HG02970 (cell line): Measurements from ENCODE around the gene NR2F1-AS1.

Experiments used
- ATAC-seq: cut with Tn5 transposase; IDR thresholded peaks from one replicate; pipeline ENCODE4 v1.9.1; 2021; ENCODE audit warnings: mild to moderate bottlenecking, moderate library complexity, moderate number of reproducible peaks; ENCODE audit not compliant: unreplicated experiment, low FRiP score

The NR2F1-AS1 gene

GRCh38 chr5:93578813-93579691 lies 2.0 kb downstream of the NR2F1-AS1 start:
- ATAC-seq: no peak

- ATAC-seq: no peak
These were observed 2.9 kb downstream of the NR2F1-AS1 start for GRCh38 chr5:93577854-93578812.

- no peak for ATAC-seq
These were observed 3.8 kb downstream of the NR2F1-AS1 start for GRCh38 chr5:93576994-93577853.

GRCh38 chr5:93575461-93576414 lies 5.3 kb downstream of the NR2F1-AS1 start:
- no peak for ATAC-seq

GRCh38 chr5:93574491-93575305 lies 6.3 kb downstream of the NR2F1-AS1 start:
- ATAC-seq: no peak

- ATAC-seq: no peak
These were observed 7.4 kb downstream of the NR2F1-AS1 start for GRCh38 chr5:93573354-93574351.

- no peak for ATAC-seq
These were observed 8.2 kb downstream of the NR2F1-AS1 start for GRCh38 chr5:93572608-93573353.

GRCh38 chr5:93572101-93572607 lies 8.9 kb downstream of the NR2F1-AS1 start:
- no peak for ATAC-seq

GRCh38 chr5:93571114-93571949 lies 9.7 kb downstream of the NR2F1-AS1 start:
- ATAC-seq: no peak

- no peak for ATAC-seq
These were observed 10.5 kb downstream of the NR2F1-AS1 start for GRCh38 chr5:93570294-93571113.

- no peak for ATAC-seq
These were observed 11.5 kb downstream of the NR2F1-AS1 start for GRCh38 chr5:93569300-93570160.

GRCh38 chr5:93567424-93567823 lies 13.6 kb downstream of the NR2F1-AS1 start:
- no peak for ATAC-seq

- no peak for ATAC-seq
These were observed 14.9 kb downstream of the NR2F1-AS1 start for GRCh38 chr5:93566091-93566490.
